Ureter (tissue), 1 donor: ENCODE measurements around the gene MROH8. TPM values are rescaled to one million over a fixed set of nuclear protein-coding genes. Genes with fewer than 3 reads are reported as not detected.
A peak's percentile ranks its signal among the peaks of the same experiment; 100 is the strongest.

Experiments
- DNase-seq: peaks from one replicate; pipeline ENCODE4 v3.0.0-alpha.2; 2020; ENCODE audit warnings: low spot score
- total RNA-seq: library from RNA; stranded (reverse); gene quantifications from one replicate; pipeline ENCODE4 v1.2.4, GENCODE V29; 2023
- donor health status: DM: yes; HTN: yes; CAD: no.

MROH8 gene
- total RNA-seq, 1 donor from 2014 or later = 3.1 TPM

DNA sequence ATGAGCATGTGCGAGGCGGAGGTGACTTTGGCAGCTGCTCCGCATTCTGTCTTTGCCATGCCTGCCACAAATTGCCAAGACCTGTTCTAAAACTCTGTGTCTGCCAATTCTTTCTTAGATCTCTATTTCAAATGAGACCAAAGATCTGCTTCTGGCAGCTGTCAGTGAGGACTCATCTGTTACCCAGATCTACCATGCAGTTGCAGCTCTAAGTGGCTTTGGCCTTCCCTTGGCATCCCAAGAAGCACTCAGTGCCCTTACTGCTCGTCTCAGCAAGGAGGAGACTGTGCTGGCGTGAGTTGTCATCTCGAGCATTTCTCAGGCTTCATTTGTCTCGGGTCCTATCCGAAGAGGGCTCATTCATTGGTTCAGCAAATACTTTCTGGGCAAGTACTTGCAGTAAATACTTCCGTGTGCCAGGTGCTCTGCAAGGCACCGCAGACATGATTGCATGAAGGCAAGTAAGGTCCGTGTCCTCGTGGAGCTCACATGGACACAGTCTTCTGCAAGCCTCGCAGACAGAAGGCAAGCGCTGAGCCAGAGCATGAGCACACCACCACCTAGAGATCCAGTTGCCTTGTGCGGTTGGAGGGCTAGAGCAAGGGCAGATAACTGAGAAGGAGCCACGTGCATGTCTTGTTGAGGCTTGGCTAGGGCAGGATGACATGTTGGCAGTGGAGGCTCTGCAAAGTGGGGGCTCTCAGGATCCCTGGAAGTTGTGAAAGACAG is 19.7 kb upstream of the MROH8 start:
- no peak for DNase-seq

GRCh38 chr20:37194621-37195417 is 15.5 kb upstream of the MROH8 start:
- DNase-seq = no peak

DNA sequence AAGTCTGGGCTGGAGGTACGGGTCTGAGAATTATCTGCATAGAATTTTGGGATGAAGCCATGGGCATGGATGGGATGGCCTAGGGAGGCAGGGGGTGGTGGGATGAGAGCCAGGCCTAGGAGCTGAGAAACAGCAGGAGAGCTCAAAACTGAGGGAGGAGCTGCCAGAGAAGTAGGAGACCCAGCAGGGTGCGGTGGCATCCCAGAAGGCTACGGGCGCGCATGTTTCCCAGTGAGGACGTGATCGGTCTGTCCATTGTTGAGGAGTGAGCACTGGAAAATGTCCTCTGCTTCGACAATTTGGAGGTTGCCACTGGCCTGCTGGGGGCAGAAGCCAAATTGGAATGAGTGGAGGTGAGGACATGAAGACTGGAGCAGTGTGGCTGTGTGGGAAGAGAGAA is 14.5 kb upstream of the MROH8 start:
- DNase-seq = no peak

DNA sequence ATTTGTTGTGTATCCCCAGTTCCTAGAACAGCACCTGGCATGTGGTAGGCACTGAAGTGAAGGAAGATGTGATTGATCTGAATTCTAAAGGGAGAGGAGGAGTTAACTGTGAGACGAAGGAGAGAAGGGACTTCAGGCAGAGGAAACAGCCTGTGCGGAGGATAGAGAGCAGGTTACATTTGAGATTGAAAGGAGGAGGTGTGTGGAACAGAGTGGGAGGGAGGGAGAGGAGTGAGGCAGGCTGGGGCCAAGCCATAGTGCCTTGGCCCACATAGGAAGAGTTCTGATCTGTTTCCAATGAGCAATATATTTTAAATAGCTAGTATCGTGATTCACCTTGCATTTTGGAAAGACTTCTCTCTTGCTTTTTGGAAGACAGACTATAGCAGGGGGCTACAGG is 13.9 kb upstream of the MROH8 start:
- no peak for DNase-seq

DNA sequence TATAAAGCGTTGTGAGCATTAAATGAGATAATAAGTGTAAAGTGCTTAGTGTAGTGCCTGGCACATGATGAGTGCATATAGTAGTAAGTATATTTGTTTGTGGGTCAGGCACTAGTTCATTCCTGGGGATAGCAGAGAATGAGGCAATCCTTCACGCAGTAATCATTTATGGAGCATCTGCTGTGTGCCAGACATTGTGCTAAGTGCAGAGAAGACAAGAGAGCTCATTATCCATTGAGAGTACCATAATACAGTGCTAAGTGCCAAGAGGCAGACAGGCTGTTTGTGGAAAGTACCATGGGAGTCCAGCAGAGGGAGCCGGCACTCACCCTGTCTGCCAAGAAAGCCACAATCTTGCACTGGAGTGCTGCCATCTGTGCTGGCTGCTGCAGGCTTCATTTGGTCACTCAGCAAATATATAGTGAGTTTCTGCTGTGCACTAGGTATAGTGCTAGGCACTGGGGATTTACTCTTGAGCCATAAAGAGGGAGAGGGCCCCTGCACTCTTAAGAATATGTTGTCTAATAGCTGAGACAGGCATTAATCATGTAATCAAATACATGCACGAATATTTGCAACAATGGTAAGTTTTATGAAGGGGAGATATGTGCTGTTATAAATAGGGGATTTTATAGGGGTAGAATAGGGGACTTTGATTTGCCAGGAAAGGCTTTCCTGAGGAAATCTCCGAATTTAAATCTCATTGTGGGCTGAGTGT is 12.9 kb upstream of the MROH8 start:
- DNase-seq = peak; percentile 86

DNA sequence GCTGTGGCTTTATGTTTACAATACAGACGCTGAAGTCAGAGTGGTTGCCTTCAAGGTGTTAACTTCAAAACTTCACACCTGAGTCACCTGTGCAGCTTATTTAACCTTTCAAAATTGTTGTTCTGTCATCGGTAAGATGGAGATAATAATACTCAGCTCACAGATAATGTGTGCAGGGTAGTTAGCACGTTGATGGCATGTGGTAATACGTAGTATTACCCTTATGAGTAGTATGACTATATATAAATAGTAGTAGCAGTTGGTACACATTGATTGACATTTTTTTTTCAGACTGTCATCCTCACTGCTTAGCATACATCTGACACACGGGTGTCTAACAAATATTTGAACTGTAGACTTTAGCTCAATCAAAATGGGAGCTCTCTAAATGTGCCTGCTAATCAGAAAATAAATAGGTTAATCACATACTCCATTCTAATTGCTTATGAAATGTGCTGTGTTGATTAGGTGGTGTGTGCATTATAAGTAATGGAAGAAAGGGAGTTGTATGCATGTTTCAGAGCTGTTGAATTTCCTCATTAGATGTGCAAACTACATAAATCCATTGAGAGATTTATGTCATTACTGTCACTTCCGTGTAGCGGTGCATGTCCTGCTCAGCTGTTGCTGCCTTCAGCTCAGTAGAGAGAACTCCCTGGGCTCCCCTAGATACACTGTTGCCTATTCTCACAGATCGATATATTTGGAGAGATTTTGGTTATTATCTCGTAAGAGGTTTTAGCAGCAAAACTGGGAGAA is 11.2 kb upstream of the MROH8 start:
- DNase-seq = no peak

GRCh38 chr20:37189416-37190016 is 10.2 kb upstream of the MROH8 start:
- DNase-seq = no peak

DNA sequence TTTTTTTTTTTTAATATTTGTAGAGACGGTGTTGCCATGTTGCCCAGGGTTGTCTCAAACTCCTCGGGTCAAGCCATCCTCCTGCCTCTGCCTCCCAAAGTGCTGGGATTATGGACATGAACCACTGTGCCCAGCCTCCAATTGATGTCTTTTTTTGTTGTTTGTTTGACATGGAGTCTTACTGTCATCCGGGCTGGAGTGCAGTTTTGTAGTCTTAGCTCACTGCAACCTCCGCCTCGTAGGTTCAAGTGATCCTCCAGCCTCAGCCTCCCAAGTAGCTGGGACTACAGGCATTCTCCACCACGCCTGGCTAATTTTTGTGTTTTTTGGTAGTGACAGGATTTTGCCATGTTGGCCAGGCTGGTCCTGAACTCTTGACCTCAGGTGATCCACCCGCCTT is 9.4 kb upstream of the MROH8 start:
- no peak for DNase-seq

GRCh38 chr20:37185686-37186085 is 6.3 kb upstream of the MROH8 start:
- no peak for DNase-seq

DNA sequence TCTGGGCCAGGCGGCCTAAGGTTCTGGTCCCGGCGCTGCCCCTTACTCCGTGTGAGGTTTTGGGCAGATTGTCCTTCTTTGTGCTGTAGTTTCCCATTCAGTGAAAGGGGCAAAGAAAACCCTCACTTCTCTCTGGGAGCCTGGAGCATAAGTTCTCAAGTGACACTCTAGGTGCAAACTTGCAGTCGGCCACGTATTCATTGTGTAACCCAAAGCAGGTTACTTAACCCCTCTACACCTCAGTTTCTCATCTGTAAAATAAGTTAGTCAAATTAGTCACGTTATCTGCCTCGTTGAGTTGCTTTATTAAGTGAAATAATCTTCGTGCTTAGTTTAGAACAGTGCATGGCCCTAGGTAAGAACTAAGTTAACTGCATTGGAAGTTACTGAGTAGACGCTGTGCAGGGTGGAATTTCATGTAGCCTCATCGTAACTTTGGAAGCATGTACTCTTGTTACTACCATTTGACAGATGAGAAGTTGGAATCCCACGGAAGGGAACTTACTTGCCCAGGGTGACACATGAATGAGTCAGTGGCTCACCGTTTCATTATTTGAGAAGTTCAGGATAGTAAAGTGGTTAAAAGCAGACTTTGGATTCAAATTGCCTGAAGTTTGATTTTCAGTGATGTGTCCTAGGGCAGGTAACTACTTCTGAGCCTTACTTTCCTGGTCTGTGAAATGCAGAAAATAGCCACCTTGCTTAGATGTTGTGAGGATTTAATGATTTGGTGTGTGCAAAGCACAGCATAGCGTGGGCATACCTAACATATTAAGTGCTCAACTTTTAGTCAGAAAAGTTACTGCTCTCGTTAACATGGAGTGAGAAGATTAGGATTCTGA is 556 bp upstream of the MROH8 start:
- DNase-seq = no peak

DNA sequence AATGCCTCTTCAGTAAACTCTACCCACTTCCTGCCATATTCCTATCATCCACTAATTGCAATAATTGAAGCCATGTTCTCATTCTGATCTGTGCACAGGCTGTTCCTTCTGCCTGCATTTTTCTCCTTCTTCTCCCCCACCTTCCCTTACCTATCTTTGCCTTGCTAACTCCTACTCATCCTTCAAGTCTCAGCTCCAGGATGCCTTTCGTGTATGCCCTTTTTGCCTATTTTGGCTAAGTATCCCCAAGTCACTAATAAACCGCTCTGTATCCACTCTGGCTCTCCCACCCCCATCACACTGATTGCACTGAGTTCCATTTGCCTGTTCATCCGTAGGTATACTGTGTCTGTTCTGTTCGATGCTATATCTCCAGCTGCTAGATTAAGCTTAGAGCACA is 6.5 kb downstream of the MROH8 start:
- no peak for DNase-seq

DNA sequence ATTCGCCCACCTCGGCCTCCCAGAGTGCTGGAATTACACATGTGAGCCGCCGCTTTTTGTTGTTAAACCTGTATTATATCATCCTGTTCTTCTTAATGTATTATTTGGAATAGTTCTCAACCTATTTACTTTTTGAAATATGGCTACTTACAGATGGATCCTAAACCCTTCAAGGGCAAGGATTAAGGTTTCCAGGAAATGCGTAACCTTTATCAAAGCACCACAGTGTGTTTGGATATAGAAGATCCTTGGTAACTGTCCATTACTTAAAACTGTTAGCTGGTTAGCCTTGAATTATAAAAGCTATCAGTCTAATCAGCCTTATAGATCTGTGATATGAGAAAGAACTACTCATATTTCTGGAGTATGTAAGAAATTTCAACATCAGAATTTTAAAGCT is 12.5 kb downstream of the MROH8 start:
- DNase-seq = no peak

GRCh38 chr20:37165031-37165430 is 14.3 kb downstream of the MROH8 start:
- DNase-seq = no peak

GRCh38 chr20:37163832-37164554 is 15.4 kb downstream of the MROH8 start:
- no peak for DNase-seq

GRCh38 chr20:37162646-37163045 is 16.7 kb downstream of the MROH8 start:
- no peak for DNase-seq

DNA sequence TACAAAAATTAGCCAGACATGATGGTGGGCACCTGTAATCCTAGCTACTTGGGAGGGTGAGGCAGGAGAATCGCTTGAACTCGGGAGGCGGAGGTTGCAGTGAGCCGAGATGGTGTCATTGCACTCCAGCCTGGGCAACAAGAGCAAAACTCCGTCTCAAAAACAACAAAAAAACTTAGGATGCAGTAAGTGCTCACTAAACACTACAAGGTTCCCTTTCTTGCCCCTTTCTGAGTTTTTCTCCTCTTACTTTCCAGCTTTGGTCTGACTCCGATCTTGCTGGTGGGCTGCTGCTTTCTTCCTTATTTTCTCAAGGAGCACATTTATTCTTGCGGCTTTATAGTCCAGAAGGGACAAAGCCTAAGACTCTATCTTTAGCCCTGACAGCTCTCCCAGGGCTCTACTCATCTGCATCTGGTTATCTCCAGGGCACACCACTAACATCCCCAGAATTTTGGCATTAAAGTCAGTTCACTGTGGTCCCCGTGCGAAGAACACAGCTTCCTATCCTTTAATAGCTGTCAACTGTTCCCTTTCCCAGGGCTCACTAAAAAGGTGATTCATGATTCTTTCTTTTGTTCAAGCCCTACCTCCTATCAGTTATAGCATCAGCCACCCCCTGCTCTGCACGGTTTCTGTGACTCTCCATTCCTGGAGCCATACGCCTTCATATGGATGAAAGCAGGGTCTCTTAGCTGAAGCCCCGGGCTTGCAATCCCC is 17.4 kb downstream of the MROH8 start:
- no peak for DNase-seq

- DNase-seq = no peak
Observed at GRCh38 chr20:37160683-37161082, 18.7 kb downstream of the MROH8 start.

DNA sequence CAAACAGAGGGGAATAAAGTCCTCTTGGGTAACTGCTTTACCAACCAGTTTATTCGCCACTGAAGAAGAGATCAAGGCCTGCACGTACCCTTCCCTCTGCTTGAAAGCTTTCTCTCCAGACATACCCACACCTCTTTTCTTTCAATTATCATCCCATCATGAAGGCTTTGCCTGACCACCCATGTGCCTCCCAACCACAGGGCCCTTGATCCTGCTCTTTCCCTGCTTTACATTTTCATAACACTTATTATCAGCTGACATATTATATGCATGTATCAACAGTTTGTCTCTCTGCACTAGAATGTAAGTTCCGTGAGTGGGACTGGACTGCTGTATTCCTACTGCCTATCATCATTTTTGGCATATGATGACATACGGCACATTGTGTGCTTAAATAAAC is 21.1 kb downstream of the MROH8 start:
- no peak for DNase-seq

- no peak for DNase-seq
Observed at GRCh38 chr20:37155987-37156386, 23.4 kb downstream of the MROH8 start.
